HCT116 (cell line): Measurements from ENCODE around the gene ZFTA. TPM values are rescaled to one million over a fixed set of nuclear protein-coding genes. Genes with fewer than 3 reads are reported as not detected.

ENCODE experiments used
- ATAC-seq: fragments of 200-7000 bp; cut with Tn5 transposase; 2 replicates; pipeline ENCODE4 v1.9.1; 2020; ENCODE audit warnings: mild to moderate bottlenecking, moderate library complexity
- BruUV-seq: library from RNA; stranded (reverse); fragments of 400-500 nt; replicated peaks from 2 replicates; lab custom pipeline; 2021; lab: Mats Ljungman, UMichigan
- CTCF ChIA-PET: fragments of 300-600 bp; sonication (Branson Sonifier 250); formaldehyde crosslinking; loops from one replicate; lab custom pipeline; 2021; ENCODE audit warnings: antibody characterized with exemption; lab: Charles Lee
- POLR2A ChIA-PET: fragments of 300-600, 350-600 bp; sonication (Branson Sonifier 250); formaldehyde crosslinking; loops from one replicate; lab custom pipeline; 2021; ENCODE audit warnings: antibody characterized with exemption; lab: Charles Lee
- RAD21 ChIA-PET, 2 experiments: fragments of 300-600 bp; sonication (Branson Sonifier 250); formaldehyde crosslinking; loops; one replicate each; lab custom pipeline; 2023; ENCODE audit warnings: low total read pairs in 2 of 2; ENCODE audit not compliant: uncharacterized antibody in 2 of 2, unreplicated experiment in 2 of 2, low non-redundant PET in 1 of 2; lab: Charles Lee
- DNase-seq: peaks from one replicate; pipeline ENCODE4 v3.0.0-alpha.2; 2010; ENCODE audit warnings: low read depth, low spot score
- H2AFZ ChIP-seq: fragments of 200-600 bp; shearing (Covaris generic), sonication (generic); 2 replicates; pipeline ENCODE4 v1.6.1; 2017; ENCODE audit warnings: low read depth, mixed run types, mixed read lengths, antibody characterized with exemption, low read length; ENCODE audit not compliant: poor library complexity, severe bottlenecking
- H3K27ac ChIP-seq: 2 replicates; pipeline ENCODE4 v1.5.1; 2012; ENCODE audit warnings: low read depth, low read length
- H3K27me3 ChIP-seq: fragments of 200-600 bp; sonication (generic); 2 replicates; pipeline ENCODE4 v1.6.1; 2016; ENCODE audit warnings: mixed run types, low read length, mixed read lengths; ENCODE audit not compliant: insufficient read depth
- H3K36me3 ChIP-seq, 2 experiments: fragments of 200-500 bp in 1 of 2; fragments of 200-600 bp in 1 of 2; sonication (Bioruptor generic) in 1 of 2; sonication (generic) in 1 of 2; 2 replicates each; pipeline versions ENCODE4 v1.5.1 to v1.6.1; 2014 to 2016; ENCODE audit warnings: low read length in 2 of 2, inconsistent platforms in 1 of 2, mixed read lengths in 1 of 2, mixed run types in 1 of 2; ENCODE audit not compliant: insufficient read depth in 2 of 2, control insufficient read depth in 1 of 2
- H3K4me1 ChIP-seq, 2 experiments: fragments of 200-600 bp in 1 of 2; sonication (generic) in 1 of 2; 2 replicates each; pipeline versions ENCODE4 v1.5.1 to v1.6.1; 2012 to 2017; ENCODE audit warnings: low read length in 2 of 2, inconsistent platforms in 1 of 2, mild to moderate bottlenecking in 1 of 2, mixed read lengths in 1 of 2, mixed run types in 1 of 2, moderate library complexity in 1 of 2; ENCODE audit not compliant: insufficient read depth in 2 of 2, control insufficient read depth in 1 of 2
- H3K4me2 ChIP-seq: fragments of 200-600 bp; sonication (generic); 2 replicates; pipeline ENCODE4 v1.6.1; 2017; ENCODE audit warnings: mixed run types, low read length, mixed read lengths
- H3K4me3 ChIP-seq, 2 experiments: fragments of 200-600 bp in 1 of 2; sonication (generic) in 1 of 2; replicated peaks in 1 of 2; 2 replicates each; pipeline ENCODE4 v1.5.1; 2011 to 2016; ENCODE audit warnings: low read length in 2 of 2, control low read depth in 1 of 2, low read depth in 1 of 2, mild to moderate bottlenecking in 1 of 2, mixed read lengths in 1 of 2, mixed run types in 1 of 2
- H3K79me2 ChIP-seq: fragments of 200-600 bp; sonication (generic); 2 replicates; pipeline ENCODE4 v1.6.1; 2017; ENCODE audit warnings: mild to moderate bottlenecking, mixed run types, low read length, moderate library complexity, mixed read lengths; ENCODE audit not compliant: insufficient read depth
- H3K9ac ChIP-seq: fragments of 200-600 bp; sonication (generic); 2 replicates; pipeline ENCODE4 v1.6.1; 2016; ENCODE audit warnings: low read length, mixed read lengths
- H3K9me2 ChIP-seq: fragments of 200-600 bp; sonication (generic), shearing (Covaris generic); 2 replicates; pipeline ENCODE4 v1.6.1; 2017; ENCODE audit warnings: mixed run types, mild to moderate bottlenecking, moderate library complexity; ENCODE audit not compliant: insufficient read depth
- H3K9me3 ChIP-seq, 2 experiments: fragments of 200-500 bp in 1 of 2; fragments of 200-600 bp in 1 of 2; sonication (Bioruptor generic) in 1 of 2; sonication (generic) in 1 of 2; 2 replicates each; pipeline ENCODE4 v1.6.1; 2014 to 2017; ENCODE audit warnings: low read length in 2 of 2, mixed read lengths in 2 of 2, inconsistent platforms in 1 of 2, low read depth in 1 of 2, mild to moderate bottlenecking in 1 of 2, mixed run types in 1 of 2, moderate library complexity in 1 of 2; ENCODE audit not compliant: control insufficient read depth in 1 of 2, insufficient read depth in 1 of 2
- H4K20me1 ChIP-seq: fragments of 200-600 bp; sonication (generic), shearing (Covaris generic); 2 replicates; pipeline ENCODE4 v1.6.1; 2017; ENCODE audit warnings: mixed run types, mild to moderate bottlenecking, moderate library complexity; ENCODE audit not compliant: insufficient read depth
- ATF3 ChIP-seq: IDR thresholded peaks from 2 replicates; pipeline ENCODE4 v1.6.1; 2012
- CEBPB ChIP-seq: IDR thresholded peaks from 2 replicates; pipeline ENCODE4 v1.6.1; 2012; ENCODE audit warnings: low read depth
- EGR1 ChIP-seq: IDR thresholded peaks from 2 replicates; pipeline ENCODE4 v1.6.1; 2012; ENCODE audit warnings: low read depth
- ELF1 ChIP-seq: IDR thresholded peaks from 2 replicates; pipeline ENCODE4 v1.6.1; 2012; ENCODE audit warnings: low read depth, borderline replicate concordance
- FOSL1 ChIP-seq: IDR thresholded peaks from 2 replicates; pipeline ENCODE4 v1.6.1; 2012; ENCODE audit warnings: low read depth
- MAX ChIP-seq: IDR thresholded peaks from 2 replicates; pipeline ENCODE4 v1.6.1; 2012
- POLR2A ChIP-seq: IDR thresholded peaks from 2 replicates; pipeline ENCODE4 v1.7.0; 2011; ENCODE audit warnings: borderline replicate concordance; ENCODE audit not compliant: insufficient read depth, insufficient read length; ENCODE audit errors: extremely low read depth
- POLR2AphosphoS5 ChIP-seq: IDR thresholded peaks from 2 replicates; pipeline ENCODE4 v1.6.1; 2011; ENCODE audit warnings: mild to moderate bottlenecking, low read depth, low read length, moderate library complexity
- REST ChIP-seq: IDR thresholded peaks from 2 replicates; pipeline ENCODE4 v1.6.1; 2012; ENCODE audit warnings: low read depth
- SP1 ChIP-seq: IDR thresholded peaks from 2 replicates; pipeline ENCODE4 v1.6.1; 2012; ENCODE audit warnings: low read depth
- YY1 ChIP-seq: IDR thresholded peaks from 2 replicates; pipeline ENCODE4 v1.6.1; 2011; ENCODE audit warnings: low read length, low read depth, moderate library complexity, mild to moderate bottlenecking; ENCODE audit not compliant: insufficient replicate concordance; ENCODE audit errors: extremely low read depth
- ZBTB33 ChIP-seq: IDR thresholded peaks from 2 replicates; pipeline ENCODE4 v1.6.1; 2011; ENCODE audit warnings: mild to moderate bottlenecking, low read length, moderate library complexity; ENCODE audit not compliant: insufficient replicate concordance; ENCODE audit errors: extremely low read depth
- ZFX ChIP-seq: fragments of 450-650 bp; IDR thresholded peaks from 2 replicates; pipeline ENCODE4 v1.6.1; 2017
- ZNF274 ChIP-seq: fragments of 200-500 bp; sonication (Bioruptor generic); IDR thresholded peaks from 2 replicates; pipeline ENCODE4 v1.6.1; 2014; ENCODE audit warnings: mild to moderate bottlenecking, low read depth, low read length, inconsistent platforms
- intact Hi-C: fragments of 100-400 bp; cut with micrococcal nuclease; formaldehyde crosslinking; loops from 2 replicates; pipeline ENCODE4 v1.10.0; 2022
- total RNA-seq: library from RNA; stranded (reverse); gene quantifications from one replicate; pipeline ENCODE4 v1.2.1, GENCODE V29; 2021; ENCODE audit not compliant: unreplicated experiment

The ZFTA gene
- total RNA-seq, 1 experiment from 2014 or later, result 14.7 TPM

GRCh38 chr11:63785823-63786222 lies 17.2 kb upstream of the ZFTA start:
- no peaks in the 10 kb centered on the region for H3K36me3 ChIP-seq
- no peaks in the 10 kb centered on the region for H4K20me1 ChIP-seq
- H3K4me2 ChIP-seq, result no peak overlapping the region
- no peak for ATAC-seq
- H3K9ac ChIP-seq, result no peak overlapping the region
- CTCF ChIA-PET, result no interaction called here
- H3K27me3 ChIP-seq, result no peaks in the 10 kb centered on the region
- BruUV-seq, result no TSS peak
- H3K27ac ChIP-seq, result no peak overlapping the region
- H3K4me3 ChIP-seq, result no peak overlapping the region
- no peak overlapping the region for H2AFZ ChIP-seq
- POLR2A ChIA-PET, result no interaction called here
- intact Hi-C loops, result no loop called here
- H3K9me2 ChIP-seq, result no peaks in the 10 kb centered on the region
- H3K79me2 ChIP-seq, result no peaks in the 10 kb centered on the region
- TF ChIP-seq CEBPB (no peak), POLR2A (no peak), MAX (no peak)
- RAD21 ChIA-PET, result no interaction called here
- peaks cover 0 to 4% of the 10 kb centered on the region in 2 experiments; a peak in 1 of 4 replicates for H3K9me3 ChIP-seq
- no peak for DNase-seq
- no peaks in the 10 kb centered on the region for H3K4me1 ChIP-seq

GRCh38 chr11:63783925-63784592 lies 15.5 kb upstream of the ZFTA start:
- Histone ChIP-seq H3K27ac (no peak overlapping the region), H3K27me3 (no peaks in the 10 kb centered on the region), H3K4me1 (no peaks in the 10 kb centered on the region), H2AFZ (no peak overlapping the region), H3K9me3 (no peaks in the 10 kb centered on the region), H3K9me2 (no peaks in the 10 kb centered on the region), H3K79me2 (no peaks in the 10 kb centered on the region), H3K9ac (no peak overlapping the region), H3K36me3 (no peaks in the 10 kb centered on the region), H4K20me1 (no peaks in the 10 kb centered on the region), H3K4me3 (no peak overlapping the region), H3K4me2 (no peak overlapping the region)
- intact Hi-C loops, result no loop called here
- ChIA-PET CTCF (no interaction called here), POLR2A (no interaction called here), RAD21 (no interaction called here)
- BruUV-seq, result no TSS peak
- DNase-seq (no peak), ATAC-seq (no peak)
- TF ChIP-seq FOSL1 (no peak), ZNF274 (no peak), MAX (no peak), POLR2AphosphoS5 (no peak), REST (no peak), ELF1 (no peak), ZBTB33 (no peak), YY1 (no peak), ATF3 (no peak), POLR2A (no peak), EGR1 (no peak), SP1 (no peak), ZFX (no peak)
